ENCODE results near the gene TXNRD3.

GRCh38 chr3:126568776-126569342 lies 86.1 kb downstream of the TXNRD3 start:
- TF ChIP-seq POLR2AphosphoS5 (IDR thresholded peaks at IDR 0.05) = no peak
- no peak for TF ChIP-seq CTCF (IDR thresholded peaks at IDR 0.05)
- no peak for TF ChIP-seq POLR2A (IDR thresholded peaks at IDR 0.05)

All from breast epithelium (tissue), 3 donors.